Mesothelial cell of epicardium (in vitro differentiated cells): ENCODE data around the gene RPRD1A. TPM values are rescaled to one million over a fixed set of nuclear protein-coding genes. Genes with fewer than 3 reads are reported as not detected.

Experiments
- DNase-seq, 2 experiments: peaks; one replicate each; pipeline ENCODE4 v3.0.0; 2021; ENCODE audit warnings: low spot score in 2 of 2; ENCODE audit not compliant: unreplicated experiment in 2 of 2
- H3K27ac Mint-ChIP-seq: 2 replicates; pipeline ENCODE4 v1.8.0; 2021; ENCODE audit warnings: mixed read lengths
- H3K27me3 Mint-ChIP-seq: 2 replicates; pipeline ENCODE4 v1.8.0; 2021; ENCODE audit warnings: low read depth, mixed read lengths
- H3K36me3 Mint-ChIP-seq: 2 replicates; pipeline ENCODE4 v1.8.0; 2021; ENCODE audit warnings: mixed read lengths
- H3K4me1 Mint-ChIP-seq: 2 replicates; pipeline ENCODE4 v1.8.0; 2021; ENCODE audit warnings: mixed read lengths
- H3K4me3 Mint-ChIP-seq: 2 replicates; pipeline ENCODE4 v1.8.0; 2021; ENCODE audit warnings: mild to moderate bottlenecking, moderate library complexity, mixed read lengths
- H3K9me3 Mint-ChIP-seq: 2 replicates; pipeline ENCODE4 v1.8.0; 2021; ENCODE audit warnings: mixed read lengths
- CTCF ChIP-seq: fragments of 200-600 bp; sonication (generic); IDR thresholded peaks from one replicate; pipeline ENCODE4 v1.5.0; 2021; ENCODE audit warnings: antibody characterized with exemption; ENCODE audit not compliant: unreplicated experiment
- total RNA-seq: library from RNA; stranded (reverse); gene quantifications from 3 replicates; pipeline ENCODE4 v1.2.1, GENCODE V29; 2021

The RPRD1A gene
- total RNA-seq, 1 donor from 2014 or later = 67.0 TPM

GRCh38 chr18:35949090-35949489, 118.3 kb downstream of the RPRD1A start:
- DNase-seq = no peak
- H3K27ac Mint-ChIP-seq = no peak overlapping the region
- peaks cover 14% of the 10 kb centered on the region for H3K27me3 Mint-ChIP-seq
- no peaks in the 10 kb centered on the region for H3K36me3 Mint-ChIP-seq
- TF ChIP-seq CTCF = no peak
- H3K4me1 Mint-ChIP-seq = peaks cover 3% of the 10 kb centered on the region
- H3K4me3 Mint-ChIP-seq = peak overlapping the region; percentile 86
- peaks cover 9% of the 10 kb centered on the region for H3K9me3 Mint-ChIP-seq

GRCh38 chr18:35948080-35948479, 119.3 kb downstream of the RPRD1A start:
- no peak overlapping the region for H3K4me3 Mint-ChIP-seq
- peaks cover 3% of the 10 kb centered on the region for H3K4me1 Mint-ChIP-seq

GRCh38 chr18:35942661-35943060, 124.7 kb downstream of the RPRD1A start:
- Mint-ChIP-seq H3K4me1 (no peaks in the 10 kb centered on the region), H3K9me3 (no peaks in the 10 kb centered on the region), H3K4me3 (no peak overlapping the region), H3K27me3 (no peaks in the 10 kb centered on the region), H3K27ac (no peak overlapping the region), H3K36me3 (no peaks in the 10 kb centered on the region)
- TF ChIP-seq CTCF = no peak
- no peak for DNase-seq

More at GRCh38 chr18:35948080-35948479, 119.3 kb downstream of the RPRD1A start:
- Mint-ChIP-seq H3K36me3 (no peaks in the 10 kb centered on the region), H3K27me3 (peaks cover 14% of the 10 kb centered on the region), H3K27ac (no peak overlapping the region), H3K9me3 (peaks cover 5% of the 10 kb centered on the region)
- no peak for TF ChIP-seq CTCF
- DNase-seq = no peak

- Mint-ChIP-seq H3K4me3 (no peak overlapping the region), H3K9me3 (peaks cover under 1% of the 10 kb centered on the region), H3K4me1 (no peaks in the 10 kb centered on the region), H3K36me3 (no peaks in the 10 kb centered on the region), H3K27ac (no peak overlapping the region), H3K27me3 (no peaks in the 10 kb centered on the region)
- no peak for TF ChIP-seq CTCF
- DNase-seq = no peak
Observed at GRCh38 chr18:35942133-35942532, 125.2 kb downstream of the RPRD1A start.

- H3K36me3 Mint-ChIP-seq = no peaks in the 10 kb centered on the region
- H3K4me1 Mint-ChIP-seq = no peaks in the 10 kb centered on the region
- no peak for DNase-seq
- H3K4me3 Mint-ChIP-seq = no peak overlapping the region
- H3K27me3 Mint-ChIP-seq = no peaks in the 10 kb centered on the region
- H3K27ac Mint-ChIP-seq = no peak overlapping the region
- no peak for TF ChIP-seq CTCF
- peaks cover 4% of the 10 kb centered on the region for H3K9me3 Mint-ChIP-seq
Observed at GRCh38 chr18:35941299-35941698, 126.1 kb downstream of the RPRD1A start.

Other genes starting within 250 kb of the RPRD1A start
- 42.0 to 43.1 TPM (median 42.7 TPM) in 3 replicates for gene SLC39A6, start 61.8 kb upstream of the RPRD1A start, total RNA-seq
- gene ELP2, start 62.3 kb upstream of the RPRD1A start, total RNA-seq = 131 to 144 TPM (median 143 TPM) in 3 replicates
- 2.2 to 3.2 TPM (median 3.2 TPM) in 3 replicates for gene MOCOS, start 119.9 kb upstream of the RPRD1A start, total RNA-seq
- gene FHOD3, start 230.2 kb upstream of the RPRD1A start, total RNA-seq = 14.0 to 16.3 TPM (median 14.6 TPM) in 3 replicates